T-helper 2 cell treated with Interferon-gamma antibody and Interleukin-4, amounts not matched to agents 5 μg/mL and 100 μg/mL, for 36 hours (primary cell): ENCODE data around the gene BSPRY.
"Not testable (repeated sequence)": the region's sequence is repeated elsewhere in the genome, so short reads cannot be mapped to it uniquely, and the experiment has no call there.

Source experiments
- DNase-seq: peaks from one replicate; pipeline ENCODE4 v3.0.0; 2021; ENCODE audit warnings: low spot score
- H3K27ac Mint-ChIP-seq: one replicate; pipeline ENCODE4 v1.8.0; 2021; ENCODE audit warnings: mild to moderate bottlenecking, mixed read lengths
- H3K27me3 Mint-ChIP-seq: one replicate; pipeline ENCODE4 v1.8.0; 2021; ENCODE audit warnings: low read depth, mixed read lengths
- H3K36me3 Mint-ChIP-seq: one replicate; pipeline ENCODE4 v1.8.0; 2021; ENCODE audit warnings: low read depth, mixed read lengths
- H3K4me1 Mint-ChIP-seq: one replicate; pipeline ENCODE4 v1.8.0; 2021; ENCODE audit warnings: low read depth, mixed read lengths
- H3K4me3 Mint-ChIP-seq: one replicate; pipeline ENCODE4 v1.8.0; 2022; ENCODE audit warnings: mild to moderate bottlenecking, moderate library complexity, mixed read lengths
- H3K9me3 Mint-ChIP-seq: one replicate; pipeline ENCODE4 v1.8.0; 2021; ENCODE audit warnings: mixed read lengths

Gene BSPRY

DNA sequence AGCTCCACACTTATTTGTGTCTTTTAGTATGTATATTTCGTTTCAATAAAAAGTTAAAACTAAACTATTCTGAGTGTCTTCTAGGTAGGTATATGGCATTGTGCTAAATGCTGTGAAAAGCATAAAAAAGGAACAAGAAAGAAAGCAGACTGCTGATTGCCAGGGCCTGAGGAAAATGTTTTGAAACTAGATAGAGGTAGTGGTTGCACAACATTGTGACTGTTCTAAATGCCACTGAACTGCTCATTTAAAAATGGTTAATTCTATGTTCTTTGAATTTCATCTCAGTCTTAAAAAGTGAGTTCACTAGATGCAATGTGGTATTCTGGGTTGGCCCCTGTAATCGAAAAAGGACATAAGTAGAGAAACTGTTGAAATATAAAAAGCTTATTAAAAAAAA lies 54.3 kb downstream of the BSPRY start:
- peaks cover 16% of the 10 kb centered on the region for H3K36me3 Mint-ChIP-seq
- H3K27ac Mint-ChIP-seq: no peak overlapping the region
- no peaks in the 10 kb centered on the region for H3K9me3 Mint-ChIP-seq
- no peaks in the 10 kb centered on the region for H3K27me3 Mint-ChIP-seq
- DNase-seq: no peak
- H3K4me3 Mint-ChIP-seq: no peak overlapping the region
- peaks cover 25% of the 10 kb centered on the region for H3K4me1 Mint-ChIP-seq

DNA sequence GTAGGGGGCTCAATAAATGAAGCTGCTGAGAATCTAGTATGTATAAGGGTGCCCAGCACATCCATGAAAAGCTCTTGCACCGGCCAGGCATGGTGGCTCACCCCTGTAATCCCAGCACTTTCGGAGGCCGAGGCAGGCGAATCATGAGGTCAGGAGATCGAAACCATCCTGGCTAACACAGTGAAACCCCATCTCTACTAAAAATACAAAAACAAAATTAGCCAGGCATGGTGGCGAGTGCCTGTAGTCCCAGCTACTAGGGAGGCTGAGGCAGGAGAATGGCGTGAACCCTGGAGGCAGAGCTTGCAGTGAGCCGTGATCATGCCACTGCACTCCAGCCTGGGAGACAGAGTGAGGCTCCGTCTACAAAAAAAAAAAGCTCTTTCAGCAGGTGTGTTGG lies 57.0 kb downstream of the BSPRY start:
- H3K36me3 Mint-ChIP-seq: peaks cover 32% of the 10 kb centered on the region
- peaks cover 22% of the 10 kb centered on the region for H3K4me1 Mint-ChIP-seq
- not testable (repeated sequence) for H3K4me3 Mint-ChIP-seq, DNase-seq, H3K27ac Mint-ChIP-seq, H3K9me3 Mint-ChIP-seq, H3K27me3 Mint-ChIP-seq

DNA sequence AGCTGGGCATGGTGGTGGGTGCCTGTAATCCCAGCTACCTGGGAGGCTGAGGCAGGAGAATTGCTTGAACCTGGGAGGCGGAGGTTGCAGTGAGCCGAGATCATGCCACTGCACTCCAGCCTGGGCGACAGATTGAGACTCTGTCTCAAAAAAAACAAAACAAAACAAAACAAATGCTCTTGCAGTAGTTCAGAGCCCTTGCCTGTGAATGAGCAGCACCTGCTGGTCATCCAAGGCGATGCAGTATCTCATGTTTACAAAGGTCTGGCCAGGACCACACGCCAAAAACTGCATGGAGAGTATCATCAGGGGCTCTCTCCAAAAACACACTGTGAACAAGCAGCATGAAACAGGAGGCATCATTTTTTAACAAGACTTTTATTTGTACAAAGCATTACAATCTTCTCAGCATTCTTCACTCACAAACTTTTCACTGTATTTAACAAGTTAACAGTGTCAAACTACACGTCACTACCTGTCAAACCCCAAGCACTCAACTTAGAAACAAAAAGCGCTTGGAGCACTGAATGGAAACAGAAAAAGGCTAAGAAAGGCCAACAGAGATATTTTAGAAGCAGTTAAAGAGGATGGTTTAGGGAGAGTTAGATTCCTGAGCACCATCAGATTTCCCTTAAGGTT lies 57.7 kb downstream of the BSPRY start:
- Mint-ChIP-seq H3K4me3 (peak overlapping the region; percentile 24), H3K27ac (peak overlapping the region; percentile 82), H3K4me1 (peaks cover 18% of the 10 kb centered on the region), H3K36me3 (peaks cover 32% of the 10 kb centered on the region)
- not testable (repeated sequence) for H3K27me3 Mint-ChIP-seq, H3K9me3 Mint-ChIP-seq
- peak; percentile 50 for DNase-seq

DNA sequence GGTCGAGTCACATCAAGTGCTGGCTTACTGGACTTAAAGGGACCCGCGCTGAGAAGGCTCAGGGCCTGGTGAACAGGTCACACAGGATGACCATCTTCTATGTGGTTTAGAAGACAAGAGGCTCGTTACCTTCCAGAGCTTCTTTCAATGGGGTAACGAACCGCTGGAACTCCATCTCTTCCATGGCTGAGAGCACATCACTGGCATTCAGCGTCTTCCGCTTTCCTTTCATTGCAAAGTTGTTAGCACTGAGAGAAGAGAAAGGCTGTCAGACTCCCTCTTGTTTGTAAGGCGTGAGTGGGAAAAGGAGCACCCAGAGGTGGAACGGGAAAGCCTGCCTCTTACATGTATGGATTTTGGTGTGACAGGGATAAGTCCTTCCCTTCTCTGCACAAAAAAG lies 60.1 kb downstream of the BSPRY start:
- peaks cover 18% of the 10 kb centered on the region for H3K4me1 Mint-ChIP-seq
- H3K9me3 Mint-ChIP-seq: no peaks in the 10 kb centered on the region
- no peak for DNase-seq
- H3K27me3 Mint-ChIP-seq: no peaks in the 10 kb centered on the region
- peaks cover 32% of the 10 kb centered on the region for H3K36me3 Mint-ChIP-seq
- peak overlapping the region; percentile 98 for H3K4me3 Mint-ChIP-seq
- peak overlapping the region; percentile 100 for H3K27ac Mint-ChIP-seq

DNA sequence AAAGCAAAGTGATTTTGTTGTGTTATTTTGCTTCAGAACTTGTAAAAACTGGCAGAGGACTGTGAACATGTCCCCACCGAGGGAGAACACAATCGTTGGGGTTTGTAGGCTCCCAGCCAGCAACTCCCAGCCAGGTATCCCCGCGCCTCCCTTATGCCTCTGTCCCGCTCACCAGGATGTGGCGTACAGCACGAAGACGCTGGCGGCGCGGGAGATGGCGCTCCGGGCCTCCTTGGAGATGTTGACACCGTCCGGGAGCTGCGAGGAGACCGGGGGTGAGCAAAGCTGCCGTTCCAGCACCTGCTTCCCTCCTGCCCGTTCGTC lies 60.5 kb downstream of the BSPRY start:
- Mint-ChIP-seq H3K4me1 (peaks cover 18% of the 10 kb centered on the region), H3K36me3 (peaks cover 32% of the 10 kb centered on the region), H3K27ac (peak overlapping the region; percentile 100), H3K9me3 (no peaks in the 10 kb centered on the region), H3K4me3 (peak overlapping the region; percentile 98), H3K27me3 (no peaks in the 10 kb centered on the region)
- DNase-seq: no peak

DNA sequence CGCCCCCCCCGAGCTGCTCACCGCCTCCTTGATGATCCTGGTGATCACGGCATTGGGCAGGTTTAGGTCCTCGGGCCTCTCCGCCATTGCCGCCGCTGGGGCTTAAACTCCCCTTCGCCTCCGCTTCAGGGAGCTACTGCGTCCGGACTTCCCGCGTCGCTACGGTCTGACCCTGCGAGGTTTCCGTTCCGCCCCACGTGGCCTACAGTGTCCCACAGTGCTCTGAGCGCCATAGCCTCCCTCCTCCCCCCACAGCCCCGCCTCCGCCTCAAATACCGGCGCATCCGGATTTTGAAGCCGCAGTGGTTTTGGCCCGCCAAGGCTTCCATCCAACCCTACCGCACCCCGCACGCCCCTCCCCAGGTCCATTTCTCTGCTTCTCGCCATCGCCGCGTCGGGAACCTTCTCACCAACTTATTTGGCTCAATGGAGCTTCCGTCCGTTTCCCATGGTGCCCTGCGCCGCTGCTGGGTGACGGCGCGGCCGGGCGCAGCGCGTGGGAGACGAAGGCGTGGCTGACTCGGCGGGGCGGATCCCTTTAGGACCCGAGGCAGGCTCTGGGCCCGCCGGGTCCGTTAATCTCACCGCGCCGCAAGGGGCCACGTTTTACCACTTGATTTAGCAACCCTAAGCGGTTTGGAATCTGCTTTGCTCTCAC lies 61.0 kb downstream of the BSPRY start, which contains the start of the genes C9orf43 and POLE3:
TSS of gene C9orf43 (plus strand) at position 541 of the 658 bp plus-strand sequence. CDS start 2,747 bp downstream, outside the sequence.
TSS of gene POLE3 (minus strand) at position 469 of the 658 bp plus-strand sequence. CDS start at position 87, 382 bp downstream.
- peak; percentile 97 for DNase-seq
- Mint-ChIP-seq H3K9me3 (no peaks in the 10 kb centered on the region), H3K27ac (peak within 1 kb of the TSS; percentile 100), H3K4me1 (peaks cover 18% of the 10 kb centered on the region), H3K4me3 (peak within 1 kb of the TSS; percentile 98), H3K36me3 (peaks cover 32% of the 10 kb centered on the region), H3K27me3 (no peaks in the 10 kb centered on the region)

DNA sequence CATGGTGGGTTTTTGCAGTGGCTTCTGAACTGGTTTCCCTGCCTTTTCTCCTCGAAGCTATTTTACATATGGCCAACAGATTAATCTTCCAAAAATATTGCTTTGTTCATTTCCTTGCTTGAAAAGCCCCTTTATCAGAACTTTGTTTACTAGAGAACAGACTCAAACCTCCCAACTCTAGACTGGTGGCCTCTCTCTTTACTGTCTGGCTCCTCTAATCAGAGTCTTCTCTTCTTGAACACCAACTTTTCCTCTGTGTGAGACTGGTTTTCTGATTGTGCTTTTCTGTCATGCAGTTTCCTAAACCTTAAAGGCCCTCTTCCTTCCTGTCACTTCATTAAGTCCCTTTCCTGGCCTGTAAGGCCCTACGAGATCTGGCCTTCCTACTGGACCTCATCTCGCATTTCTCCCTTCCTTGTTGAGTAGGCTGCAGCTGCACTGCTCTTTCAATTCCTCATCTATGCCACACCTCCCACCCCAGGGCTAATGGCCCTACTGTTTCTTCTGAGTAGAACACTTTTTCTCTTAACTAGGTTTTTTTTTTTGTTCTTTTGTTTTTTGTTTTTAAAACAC lies 66.9 kb downstream of the BSPRY start:
- H3K9me3 Mint-ChIP-seq: no peaks in the 10 kb centered on the region
- no peaks in the 10 kb centered on the region for H3K36me3 Mint-ChIP-seq
- DNase-seq: no peak
- H3K4me1 Mint-ChIP-seq: no peaks in the 10 kb centered on the region
- no peak overlapping the region for H3K4me3 Mint-ChIP-seq
- no peak overlapping the region for H3K27ac Mint-ChIP-seq
- H3K27me3 Mint-ChIP-seq: peaks cover 3% of the 10 kb centered on the region

DNA sequence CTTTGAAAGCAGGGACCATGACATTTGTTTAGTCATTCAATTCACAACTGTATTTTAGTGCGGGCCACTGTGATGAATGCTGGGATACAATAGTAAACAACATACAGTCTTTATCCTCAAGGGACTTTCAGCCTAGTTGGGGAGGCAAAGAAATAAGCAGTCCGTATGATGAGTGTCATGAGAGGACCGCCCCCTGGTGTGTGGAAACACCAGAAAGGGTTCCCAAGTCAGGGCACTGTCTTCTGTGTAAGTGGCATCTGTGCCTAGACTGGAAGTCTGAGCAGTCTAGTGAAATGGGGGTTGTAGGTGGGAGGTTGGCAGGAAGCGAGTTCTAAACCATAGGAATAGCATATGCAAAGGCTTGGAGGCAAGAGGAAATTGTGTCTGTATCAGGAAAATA lies 68.0 kb downstream of the BSPRY start:
- peaks cover 3% of the 10 kb centered on the region for H3K27me3 Mint-ChIP-seq

More for the DNA sequence above, 68.0 kb downstream of the BSPRY start:
- no peak overlapping the region for H3K27ac Mint-ChIP-seq
- H3K4me3 Mint-ChIP-seq: no peak overlapping the region
- no peaks in the 10 kb centered on the region for H3K36me3 Mint-ChIP-seq
- no peaks in the 10 kb centered on the region for H3K4me1 Mint-ChIP-seq
- no peaks in the 10 kb centered on the region for H3K9me3 Mint-ChIP-seq
- no peak for DNase-seq
